GM21447 (cell line): ENCODE measurements around the gene MINAR2.

Experiments used
- ATAC-seq: cut with Tn5 transposase; IDR thresholded peaks from one replicate; pipeline ENCODE4 v1.9.1; 2021; ENCODE audit not compliant: unreplicated experiment

The MINAR2 gene

GRCh38 chr5:129747572-129748407 is at the start of gene MINAR2:
TSS of gene MINAR2 (plus strand) at chr5:129748094. CDS start at chr5:129748191, 97 bp downstream.
- no peak for ATAC-seq

GRCh38 chr5:129698661-129699060 is 49.2 kb upstream of the MINAR2 start:
- no peak for ATAC-seq

GRCh38 chr5:129716235-129716634 is 31.7 kb upstream of the MINAR2 start:
- ATAC-seq = no peak

GRCh38 chr5:129716651-129717050 is 31.2 kb upstream of the MINAR2 start:
- no peak for ATAC-seq

- ATAC-seq = no peak
These were observed 30.1 kb upstream of the MINAR2 start for GRCh38 chr5:129717751-129718310.

GRCh38 chr5:129718471-129719090 is 29.3 kb upstream of the MINAR2 start:
- no peak for ATAC-seq

GRCh38 chr5:129724222-129724621 is 23.7 kb upstream of the MINAR2 start:
- no peak for ATAC-seq

- no peak for ATAC-seq
These were observed 23.2 kb upstream of the MINAR2 start for GRCh38 chr5:129724647-129725046.

- ATAC-seq = no peak
These were observed 8.1 kb upstream of the MINAR2 start for GRCh38 chr5:129739773-129740172.

- ATAC-seq = no peak
These were observed 4.2 kb upstream of the MINAR2 start for GRCh38 chr5:129743541-129744187.

- no peak for ATAC-seq
These were observed 1.9 kb upstream of the MINAR2 start for GRCh38 chr5:129745997-129746396.

- ATAC-seq = no peak
These were observed 1.0 kb upstream of the MINAR2 start for GRCh38 chr5:129746876-129747275.

GRCh38 chr5:129748913-129749880 is 1.3 kb downstream of the MINAR2 start:
- ATAC-seq = no peak

- no peak for ATAC-seq
These were observed 12.9 kb downstream of the MINAR2 start for GRCh38 chr5:129760636-129761325.

- ATAC-seq = no peak
These were observed 15.8 kb downstream of the MINAR2 start for GRCh38 chr5:129763651-129764050.

GRCh38 chr5:129766798-129767197 is 18.9 kb downstream of the MINAR2 start:
- ATAC-seq = no peak

- ATAC-seq = peak; percentile 97
These were observed 20.1 kb downstream of the MINAR2 start for GRCh38 chr5:129767927-129768380.

- ATAC-seq = no peak
These were observed 20.8 kb downstream of the MINAR2 start for GRCh38 chr5:129768735-129769134.

- ATAC-seq = no peak
These were observed 22.3 kb downstream of the MINAR2 start for GRCh38 chr5:129770024-129770820.
